ENCODE data around the gene TENM3. TPM values are rescaled to one million over a fixed set of nuclear protein-coding genes. Genes with fewer than 3 reads are reported as not detected.

TENM3 gene
- total and polyA plus RNA-seq, 2 experiments from 2014 or later, result 16.1 to 70.9 TPM

GRCh38 chr4:182531555-182532162, 288.5 kb downstream of the TENM3 start:
- H3K9me2 ChIP-seq (replicated peaks; ENCODE audit: insufficient read depth), result no peaks in the 10 kb centered on the region
- H3K4me2 ChIP-seq, result peak overlapping the region; percentile 59
- peaks cover 45% of the 10 kb centered on the region for H3K79me2 ChIP-seq
- H3K27ac ChIP-seq, result peak overlapping the region; percentile 33
- peaks cover 11% of the 10 kb centered on the region for H3K4me1 ChIP-seq (ENCODE audit: insufficient read depth)
- WGBS (ENCODE audit: low lambda C conversion rate, missing lambda C conversion rate), result 68% methylated on average over 8 of the region's 8 CpGs
- H3K4me3 ChIP-seq, result no peak overlapping the region
- no peak overlapping the region for H2AFZ ChIP-seq
- H4K20me1 ChIP-seq (ENCODE audit: insufficient read depth, poor library complexity, severe bottlenecking), result no peaks in the 10 kb centered on the region
- H3K9me3 ChIP-seq (ENCODE audit: low read depth), result no peaks in the 10 kb centered on the region
- no peak for DNase-seq (ENCODE audit: low spot score)
- H3K36me3 ChIP-seq (replicated peaks; ENCODE audit: insufficient read depth, low read depth), result no peaks in the 10 kb centered on the region
- TF ChIP-seq, protein P1, sequence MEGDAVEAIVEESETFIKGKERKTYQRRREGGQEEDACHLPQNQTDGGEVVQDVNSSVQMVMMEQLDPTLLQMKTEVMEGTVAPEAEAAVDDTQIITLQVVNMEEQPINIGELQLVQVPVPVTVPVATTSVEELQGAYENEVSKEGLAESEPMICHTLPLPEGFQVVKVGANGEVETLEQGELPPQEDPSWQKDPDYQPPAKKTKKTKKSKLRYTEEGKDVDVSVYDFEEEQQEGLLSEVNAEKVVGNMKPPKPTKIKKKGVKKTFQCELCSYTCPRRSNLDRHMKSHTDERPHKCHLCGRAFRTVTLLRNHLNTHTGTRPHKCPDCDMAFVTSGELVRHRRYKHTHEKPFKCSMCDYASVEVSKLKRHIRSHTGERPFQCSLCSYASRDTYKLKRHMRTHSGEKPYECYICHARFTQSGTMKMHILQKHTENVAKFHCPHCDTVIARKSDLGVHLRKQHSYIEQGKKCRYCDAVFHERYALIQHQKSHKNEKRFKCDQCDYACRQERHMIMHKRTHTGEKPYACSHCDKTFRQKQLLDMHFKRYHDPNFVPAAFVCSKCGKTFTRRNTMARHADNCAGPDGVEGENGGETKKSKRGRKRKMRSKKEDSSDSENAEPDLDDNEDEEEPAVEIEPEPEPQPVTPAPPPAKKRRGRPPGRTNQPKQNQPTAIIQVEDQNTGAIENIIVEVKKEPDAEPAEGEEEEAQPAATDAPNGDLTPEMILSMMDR (IDR thresholded peaks at IDR 0.05; ENCODE audit: poor library complexity), result no peak
- TF ChIP-seq EZH2 (IDR thresholded peaks at IDR 0.05; ENCODE audit: borderline replicate concordance) (no peak), EZH2phosphoT487 (IDR thresholded peaks at IDR 0.05; ENCODE audit: low read depth, severe bottlenecking, unreplicated experiment) (no peak)
- no peaks in the 10 kb centered on the region for H3K27me3 ChIP-seq

DNA sequence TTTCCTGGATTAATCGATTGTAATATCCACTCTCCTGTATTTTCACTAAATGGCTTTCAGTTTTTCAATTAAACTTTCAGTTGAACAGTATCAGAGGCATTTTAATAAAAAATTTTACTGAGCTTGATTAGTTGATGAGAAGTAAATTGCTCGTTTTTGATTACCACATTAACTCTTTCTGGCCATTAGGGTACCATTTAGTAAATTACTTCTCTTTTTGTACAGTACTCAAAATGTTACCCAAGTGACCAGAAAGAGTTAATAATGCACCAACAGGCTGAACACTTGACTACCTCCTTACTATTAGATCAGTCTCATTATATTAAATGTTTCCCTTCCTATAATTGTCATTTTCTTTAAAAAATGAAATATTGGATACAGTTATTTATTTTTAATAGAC, 289.2 kb downstream of the TENM3 start:
- Histone ChIP-seq H3K79me2 (peaks cover 45% of the 10 kb centered on the region), H3K9me2 (replicated peaks; ENCODE audit: insufficient read depth) (no peaks in the 10 kb centered on the region), H3K36me3 (replicated peaks; ENCODE audit: insufficient read depth, low read depth) (no peaks in the 10 kb centered on the region), H2AFZ (no peak overlapping the region), H3K4me2 (no peak overlapping the region), H4K20me1 (ENCODE audit: insufficient read depth, poor library complexity, severe bottlenecking) (peaks cover 2% of the 10 kb centered on the region), H3K4me3 (no peak overlapping the region), H3K27ac (no peak overlapping the region), H3K9me3 (ENCODE audit: low read depth) (no peaks in the 10 kb centered on the region), H3K27me3 (no peaks in the 10 kb centered on the region), H3K4me1 (ENCODE audit: insufficient read depth) (peaks cover 19% of the 10 kb centered on the region)
- DNase-seq (ENCODE audit: low spot score), result no peak
- TF ChIP-seq EZH2 (IDR thresholded peaks at IDR 0.05; ENCODE audit: borderline replicate concordance) (no peak), EZH2phosphoT487 (IDR thresholded peaks at IDR 0.05; ENCODE audit: low read depth, severe bottlenecking, unreplicated experiment) (no peak)
- 83% methylated on average over 2 of the region's 2 CpGs for WGBS (ENCODE audit: low lambda C conversion rate, missing lambda C conversion rate)

- no peak for DNase-seq (ENCODE audit: low spot score)
- Histone ChIP-seq H3K79me2 (peaks cover 38% of the 10 kb centered on the region), H3K36me3 (replicated peaks; ENCODE audit: insufficient read depth, low read depth) (no peaks in the 10 kb centered on the region), H3K27me3 (no peaks in the 10 kb centered on the region), H3K9me3 (ENCODE audit: low read depth) (no peaks in the 10 kb centered on the region), H3K4me2 (no peak overlapping the region), H3K27ac (no peak overlapping the region), H3K4me3 (no peak overlapping the region), H3K4me1 (ENCODE audit: insufficient read depth) (peaks cover 27% of the 10 kb centered on the region), H4K20me1 (ENCODE audit: insufficient read depth, poor library complexity, severe bottlenecking) (peaks cover 2% of the 10 kb centered on the region), H3K9me2 (replicated peaks; ENCODE audit: insufficient read depth) (no peaks in the 10 kb centered on the region), H2AFZ (no peak overlapping the region)
- WGBS (ENCODE audit: low lambda C conversion rate, missing lambda C conversion rate), result 64% methylated on average over 1 of the region's 1 CpG
- TF ChIP-seq EZH2phosphoT487 (IDR thresholded peaks at IDR 0.05; ENCODE audit: low read depth, severe bottlenecking, unreplicated experiment) (no peak), EZH2 (IDR thresholded peaks at IDR 0.05; ENCODE audit: borderline replicate concordance) (no peak)
- TF ChIP-seq, protein P1 (IDR thresholded peaks at IDR 0.05; ENCODE audit: poor library complexity), result no peak
Observed at GRCh38 chr4:182533964-182534363, 290.8 kb downstream of the TENM3 start.

- Histone ChIP-seq H3K9me3 (ENCODE audit: low read depth) (no peaks in the 10 kb centered on the region), H3K79me2 (peaks cover 41% of the 10 kb centered on the region), H2AFZ (no peak overlapping the region), H3K4me2 (no peak overlapping the region), H3K4me1 (ENCODE audit: insufficient read depth) (peaks cover 25% of the 10 kb centered on the region), H3K27me3 (no peaks in the 10 kb centered on the region), H4K20me1 (ENCODE audit: insufficient read depth, poor library complexity, severe bottlenecking) (peaks cover 2% of the 10 kb centered on the region), H3K27ac (no peak overlapping the region), H3K36me3 (replicated peaks; ENCODE audit: insufficient read depth, low read depth) (no peaks in the 10 kb centered on the region), H3K4me3 (no peak overlapping the region), H3K9me2 (replicated peaks; ENCODE audit: insufficient read depth) (no peaks in the 10 kb centered on the region)
- no peak for DNase-seq (ENCODE audit: low spot score)
- TF ChIP-seq, protein P1 (IDR thresholded peaks at IDR 0.05; ENCODE audit: poor library complexity), result no peak
- TF ChIP-seq EZH2phosphoT487 (IDR thresholded peaks at IDR 0.05; ENCODE audit: low read depth, severe bottlenecking, unreplicated experiment) (no peak), EZH2 (IDR thresholded peaks at IDR 0.05; ENCODE audit: borderline replicate concordance) (no peak)
- 69% methylated on average over 8 of the region's 8 CpGs for WGBS (ENCODE audit: low lambda C conversion rate, missing lambda C conversion rate)
Observed at GRCh38 chr4:182536221-182536811, 293.1 kb downstream of the TENM3 start.

Measured in hepatocyte (in vitro differentiated cells).